ENCODE results near the gene CCNQ.

DNA sequence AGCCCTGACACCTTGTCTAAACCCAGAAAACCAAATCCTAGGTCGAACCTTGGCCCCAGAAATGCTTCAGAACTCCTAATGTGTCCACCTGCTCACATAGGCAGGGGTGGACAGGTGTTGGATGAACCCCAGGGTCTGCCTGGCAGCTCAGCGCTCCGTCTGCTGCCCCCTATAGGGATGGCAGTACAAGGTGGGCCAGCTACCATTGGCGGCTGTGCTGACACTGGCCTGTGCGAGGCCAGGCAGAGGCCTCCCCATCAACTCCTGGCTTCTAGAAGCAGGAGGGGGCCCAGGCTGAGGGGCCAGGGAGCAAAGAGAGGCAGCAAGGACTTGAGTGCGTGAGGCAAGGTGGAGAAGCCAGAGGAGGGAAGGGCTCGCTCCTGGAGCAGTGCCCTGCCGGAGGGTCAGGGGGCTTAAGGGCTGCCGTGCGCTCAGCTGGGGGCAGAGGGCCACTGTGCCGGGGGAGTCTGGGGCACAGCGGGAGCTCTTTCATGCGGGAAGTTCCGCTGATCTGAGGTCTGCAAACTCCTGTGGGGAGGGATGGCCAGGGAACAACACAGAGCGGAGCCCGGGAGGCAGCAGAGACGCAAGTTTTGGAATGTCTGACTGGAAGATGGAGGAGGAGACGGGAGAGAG lies 20.6 kb downstream of the CCNQ start:
- TF ChIP-seq CEBPB (IDR thresholded peaks at IDR 0.05) (no peak), EGR1 (IDR thresholded peaks at IDR 0.05) (no peak), CREB1 (IDR thresholded peaks at IDR 0.05; ENCODE audit: low read depth) (no peak), FOXM1 (IDR thresholded peaks at IDR 0.05; ENCODE audit: borderline replicate concordance, low read depth) (no peak), TAF1 (IDR thresholded peaks at IDR 0.05; ENCODE audit: low read depth) (no peak), REST (IDR thresholded peaks at IDR 0.05; ENCODE audit: low read depth) (no peak), YY1 (IDR thresholded peaks at IDR 0.05; ENCODE audit: low read depth) (no peak), RAD21 (IDR thresholded peaks at IDR 0.05; ENCODE audit: low read depth) (no peak), MAX (IDR thresholded peaks at IDR 0.05) (no peak), TCF12 (IDR thresholded peaks at IDR 0.05; ENCODE audit: low read depth) (no peak)

Measured in Ishikawa (cell line).